ENCODE data around the gene GOSR2. TPM values are rescaled to one million over a fixed set of nuclear protein-coding genes. Genes with fewer than 3 reads are reported as not detected.

GOSR2 gene
- total RNA-seq, 1 donor from 2014 or later: 57.1 TPM

GRCh38 chr17:46963571-46963970 is 40.6 kb downstream of the GOSR2 start:
- Mint-ChIP-seq H3K36me3 (ENCODE audit: insufficient read depth) (no peaks in the 10 kb centered on the region), H3K4me1 (ENCODE audit: low read depth) (no peaks in the 10 kb centered on the region), H3K27ac (no peak overlapping the region), H3K27me3 (peaks cover 57% of the 10 kb centered on the region), H3K9me3 (ENCODE audit: low read depth) (peaks cover 10% of the 10 kb centered on the region), H3K4me3 (ENCODE audit: low read depth) (no peak overlapping the region)
- DNase-seq (ENCODE audit: low spot score, unreplicated experiment): no peak
- TF ChIP-seq, protein P1, sequence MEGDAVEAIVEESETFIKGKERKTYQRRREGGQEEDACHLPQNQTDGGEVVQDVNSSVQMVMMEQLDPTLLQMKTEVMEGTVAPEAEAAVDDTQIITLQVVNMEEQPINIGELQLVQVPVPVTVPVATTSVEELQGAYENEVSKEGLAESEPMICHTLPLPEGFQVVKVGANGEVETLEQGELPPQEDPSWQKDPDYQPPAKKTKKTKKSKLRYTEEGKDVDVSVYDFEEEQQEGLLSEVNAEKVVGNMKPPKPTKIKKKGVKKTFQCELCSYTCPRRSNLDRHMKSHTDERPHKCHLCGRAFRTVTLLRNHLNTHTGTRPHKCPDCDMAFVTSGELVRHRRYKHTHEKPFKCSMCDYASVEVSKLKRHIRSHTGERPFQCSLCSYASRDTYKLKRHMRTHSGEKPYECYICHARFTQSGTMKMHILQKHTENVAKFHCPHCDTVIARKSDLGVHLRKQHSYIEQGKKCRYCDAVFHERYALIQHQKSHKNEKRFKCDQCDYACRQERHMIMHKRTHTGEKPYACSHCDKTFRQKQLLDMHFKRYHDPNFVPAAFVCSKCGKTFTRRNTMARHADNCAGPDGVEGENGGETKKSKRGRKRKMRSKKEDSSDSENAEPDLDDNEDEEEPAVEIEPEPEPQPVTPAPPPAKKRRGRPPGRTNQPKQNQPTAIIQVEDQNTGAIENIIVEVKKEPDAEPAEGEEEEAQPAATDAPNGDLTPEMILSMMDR (IDR thresholded peaks at IDR 0.05; ENCODE audit: unreplicated experiment): no peak

DNA sequence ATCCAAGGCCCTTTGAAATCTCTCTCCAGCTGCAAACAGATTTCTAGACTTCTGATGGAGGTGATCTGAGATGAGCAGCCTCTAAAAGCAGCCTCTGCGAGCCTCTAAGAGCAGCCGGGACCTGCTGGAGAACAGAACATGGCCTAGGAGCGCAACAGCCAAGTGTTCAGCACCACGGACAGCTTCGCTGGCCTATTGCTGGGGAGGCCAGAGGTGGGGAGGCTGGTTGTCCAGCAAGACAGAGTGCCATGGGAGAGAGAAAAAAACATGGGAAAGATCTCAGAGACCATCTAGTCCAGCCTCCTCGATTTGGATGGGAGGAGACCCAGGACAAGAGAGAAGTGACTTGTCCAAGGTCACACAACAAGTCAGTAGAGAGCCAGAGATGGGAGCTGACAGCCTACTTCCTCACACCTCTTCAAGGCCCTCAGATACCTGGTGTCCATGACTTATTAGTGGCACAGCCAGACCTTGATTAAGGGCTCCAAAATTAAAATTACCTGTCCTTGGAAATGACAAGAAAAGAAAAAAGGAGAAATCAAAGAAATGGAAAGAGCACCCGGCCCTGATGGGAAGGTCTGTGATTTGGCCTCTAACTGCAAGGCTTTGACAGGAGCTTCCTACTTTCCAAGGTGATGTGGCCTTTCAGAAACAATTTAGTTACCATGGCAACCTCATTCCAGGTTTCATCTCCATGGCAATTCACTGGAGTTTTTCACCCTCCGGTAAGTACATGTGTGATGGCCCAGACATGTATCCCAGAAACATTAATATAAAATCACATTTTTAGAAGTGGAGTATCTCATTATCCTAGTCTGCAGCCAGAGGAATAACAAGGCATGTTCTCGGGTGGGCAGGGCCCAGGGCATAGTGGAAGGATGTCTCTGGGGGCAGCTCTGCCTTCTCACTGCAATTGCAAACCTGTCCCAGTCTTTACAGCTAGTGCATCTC is 41.6 kb downstream of the GOSR2 start:
- Mint-ChIP-seq H3K27ac (no peak overlapping the region), H3K4me1 (ENCODE audit: low read depth) (no peaks in the 10 kb centered on the region), H3K36me3 (ENCODE audit: insufficient read depth) (no peaks in the 10 kb centered on the region), H3K27me3 (peaks cover 51% of the 10 kb centered on the region), H3K9me3 (ENCODE audit: low read depth) (peaks cover 10% of the 10 kb centered on the region), H3K4me3 (ENCODE audit: low read depth) (no peak overlapping the region)
- DNase-seq (ENCODE audit: low spot score, unreplicated experiment): no peak
- TF ChIP-seq, protein P1 (IDR thresholded peaks at IDR 0.05; ENCODE audit: unreplicated experiment): no peak

GRCh38 chr17:46968224-46968834 is 45.4 kb downstream of the GOSR2 start:
- no peak overlapping the region for H3K4me3 Mint-ChIP-seq (ENCODE audit: low read depth)
- H3K4me1 Mint-ChIP-seq (ENCODE audit: low read depth): no peaks in the 10 kb centered on the region
- no peaks in the 10 kb centered on the region for H3K9me3 Mint-ChIP-seq (ENCODE audit: low read depth)
- H3K27me3 Mint-ChIP-seq: peaks cover 52% of the 10 kb centered on the region
- no peaks in the 10 kb centered on the region for H3K36me3 Mint-ChIP-seq (ENCODE audit: insufficient read depth)
- DNase-seq (ENCODE audit: low spot score, unreplicated experiment): no peak
- TF ChIP-seq, protein P1 (IDR thresholded peaks at IDR 0.05; ENCODE audit: unreplicated experiment): no peak
- no peak overlapping the region for H3K27ac Mint-ChIP-seq

DNA sequence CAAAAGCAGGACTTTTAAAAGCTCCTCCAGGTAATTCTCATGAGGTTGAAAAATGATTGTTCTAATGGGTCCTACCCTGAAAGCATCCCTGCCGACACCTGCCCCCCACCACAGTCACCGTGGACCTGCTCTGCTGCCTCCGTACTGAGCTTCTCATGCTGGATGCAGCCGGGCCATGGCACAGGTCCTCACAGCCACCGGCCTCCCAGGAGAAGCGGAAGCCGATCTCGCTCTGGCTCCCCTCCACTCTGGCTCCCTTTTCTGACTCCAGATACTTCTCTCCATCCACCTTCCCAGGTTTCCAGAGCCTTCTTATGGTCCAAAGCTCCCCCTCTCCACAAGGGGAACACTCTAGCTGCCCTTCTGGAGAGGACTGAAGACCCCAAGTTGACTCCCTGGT is 45.9 kb downstream of the GOSR2 start:
- Mint-ChIP-seq H3K4me3 (ENCODE audit: low read depth) (no peak overlapping the region), H3K27ac (no peak overlapping the region), H3K36me3 (ENCODE audit: insufficient read depth) (no peaks in the 10 kb centered on the region), H3K9me3 (ENCODE audit: low read depth) (no peaks in the 10 kb centered on the region), H3K27me3 (peaks cover 58% of the 10 kb centered on the region), H3K4me1 (ENCODE audit: low read depth) (no peaks in the 10 kb centered on the region)
- no peak for DNase-seq (ENCODE audit: low spot score, unreplicated experiment)
- TF ChIP-seq, protein P1 (IDR thresholded peaks at IDR 0.05; ENCODE audit: unreplicated experiment): no peak

DNA sequence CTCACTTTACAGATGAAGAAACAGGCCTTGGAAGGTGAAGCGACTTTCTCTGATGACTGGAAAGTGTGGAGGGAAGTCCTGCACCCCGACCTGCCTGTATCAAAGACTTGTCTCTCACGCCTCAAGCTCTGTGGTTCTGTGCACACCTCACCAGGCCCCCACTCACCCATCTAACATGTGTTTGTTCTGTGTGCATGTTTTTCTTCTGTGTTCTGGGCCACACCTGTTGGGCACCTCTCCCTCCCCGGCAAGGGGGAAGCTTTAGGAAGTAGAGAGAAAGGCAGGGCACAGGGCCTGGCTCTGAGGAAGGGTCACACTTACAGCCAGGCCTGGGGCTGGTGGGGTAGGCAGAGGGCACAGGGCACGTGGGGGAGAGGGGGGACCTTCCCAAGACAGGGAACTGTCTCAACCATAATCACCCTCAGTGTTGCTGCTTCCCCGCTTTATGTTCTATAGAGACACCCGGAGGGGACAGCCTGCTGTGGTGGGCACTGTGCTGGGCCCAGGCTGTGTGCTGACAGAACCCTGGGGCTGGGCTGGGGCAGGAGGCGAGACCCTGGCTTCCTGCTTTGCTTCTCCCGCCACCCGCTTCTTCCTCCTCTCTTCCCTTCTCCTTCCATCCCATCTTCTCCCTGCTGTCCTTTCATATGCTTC is 48.8 kb downstream of the GOSR2 start:
- peaks cover 63% of the 10 kb centered on the region for H3K27me3 Mint-ChIP-seq
- no peaks in the 10 kb centered on the region for H3K9me3 Mint-ChIP-seq (ENCODE audit: low read depth)
- TF ChIP-seq, protein P1 (IDR thresholded peaks at IDR 0.05; ENCODE audit: unreplicated experiment): no peak
- no peak overlapping the region for H3K4me3 Mint-ChIP-seq (ENCODE audit: low read depth)
- no peak overlapping the region for H3K27ac Mint-ChIP-seq
- H3K36me3 Mint-ChIP-seq (ENCODE audit: insufficient read depth): no peaks in the 10 kb centered on the region
- no peak for DNase-seq (ENCODE audit: low spot score, unreplicated experiment)
- H3K4me1 Mint-ChIP-seq (ENCODE audit: low read depth): no peaks in the 10 kb centered on the region

All from progenitor cell of endocrine pancreas (in vitro differentiated cells).